Gastrocnemius medialis (tissue), 4 donors: ENCODE data around the gene NPIPA7.
"Not testable (repeated sequence)": the region's sequence is repeated elsewhere in the genome, so short reads cannot be mapped to it uniquely, and the experiment has no call there.

Experiments
- CTCF ChIP-seq, 5 experiments: fragments of 450-650 bp in 3 of 5; fragments of 200-600 bp in 2 of 5; sonication (generic) in 2 of 5; IDR thresholded peaks in 4 of 5; conservative IDR thresholded peaks in 1 of 5; 1 replicate in 4 of 5; 2 replicates in 1 of 5; pipeline ENCODE4 v1.5.1; 2016 to 2019; ENCODE audit warnings: antibody characterized with exemption in 5 of 5, mild to moderate bottlenecking in 3 of 5, moderate library complexity in 3 of 5
- POLR2A ChIP-seq, 2 donors: fragments of 450-650 bp; IDR thresholded peaks; one replicate each; pipeline ENCODE4 v1.6.1; 2017; ENCODE audit warnings: antibody characterized with exemption in 2 of 2, mild to moderate bottlenecking in 2 of 2, moderate library complexity in 2 of 2

- not testable (repeated sequence) for TF ChIP-seq CTCF (IDR thresholded peaks at IDR 0.05 in 4 of 5, conservative IDR thresholded peaks at IDR 0.05 in 1 of 5); POLR2A (IDR thresholded peaks at IDR 0.05)
These were observed 25.3 kb downstream of the NPIPA7 start for GRCh38 chr16:16404283-16404682.
